ENCODE results near the gene FAM237B. TPM values are rescaled to one million over a fixed set of nuclear protein-coding genes. Genes with fewer than 3 reads are reported as not detected.
"Not testable (repeated sequence)": the region's sequence is repeated elsewhere in the genome, so short reads cannot be mapped to it uniquely, and the experiment has no call there.

The FAM237B gene
- under 0.01 TPM in 1 of 2 replicates, not detected in the other for total RNA-seq
- polyA plus RNA-seq: 0.03 TPM in 1 of 2 replicates, not detected in the other
- not detected in 2 replicates for polyA plus RNA-seq (2012)
- not detected in 2 replicates for polyA minus RNA-seq (ENCODE audit: low replicate concordance)

- peaks cover 9% of the 10 kb centered on the region for H3K27me3 ChIP-seq (ENCODE audit: control insufficient read depth, insufficient read depth, low read length)
- peak within 1 kb of the TSS; percentile 89 for H3K4me2 ChIP-seq (ENCODE audit: extremely low read depth, insufficient read depth, low read length)
- TF ChIP-seq EZH2 (IDR thresholded peaks at IDR 0.05; ENCODE audit: low read length, missing control alignments): no peak
- TF ChIP-seq CTCF (conservative IDR thresholded peaks at IDR 0.05 in 1 of 2, IDR thresholded peaks at IDR 0.05 in 1 of 2; ENCODE audit: low read depth in 1 of 2, low read length in 2 of 2): no peak
- no peak within 1 kb of the TSS for H3K9ac ChIP-seq (ENCODE audit: insufficient read depth, low read length)
- DNase-seq (ENCODE audit: low read depth in 2 of 2): peak; percentile 34 to 42
- H3K4me1 ChIP-seq (ENCODE audit: control insufficient read depth, extremely low read depth, insufficient read depth, low read length): no peaks in the 10 kb centered on the region
- H3K79me2 ChIP-seq (ENCODE audit: control insufficient read depth, insufficient read depth, low read length): no peaks in the 10 kb centered on the region
- H4K20me1 ChIP-seq (ENCODE audit: control insufficient read depth, extremely low read depth, insufficient read depth, low read length): no peaks in the 10 kb centered on the region
- peak within 1 kb of the TSS; percentile 32 to 53 (median 50) for H3K4me3 ChIP-seq (replicated peaks in 1 of 4; ENCODE audit: control extremely low read depth in 1 of 4, insufficient read depth in 1 of 4, low read depth in 3 of 4, low read length in 4 of 4)
- peak within 1 kb of the TSS; percentile 65 for H2AFZ ChIP-seq (ENCODE audit: low read length)
- no peak within 1 kb of the TSS for H3K27ac ChIP-seq (ENCODE audit: insufficient read depth, low read length)
- no peaks in the 10 kb centered on the region for H3K9me3 ChIP-seq (ENCODE audit: control insufficient read depth, insufficient read depth, low read depth, low read length)
- no peaks in the 10 kb centered on the region for H3K36me3 ChIP-seq (ENCODE audit: control insufficient read depth, insufficient read depth, low read length)
Measured at GRCh38 chr7:90320801-90321494, at the start of gene FAM237B. TSS of gene FAM237B (minus strand) at chr7:90321304. CDS start at chr7:90319748, 1,556 bp downstream.

GRCh38 chr7:90351987-90352386 is 30.9 kb upstream of the FAM237B start:
- H3K79me2 ChIP-seq (ENCODE audit: control insufficient read depth, insufficient read depth, low read length): peaks cover 38% of the 10 kb centered on the region
- H3K4me3 ChIP-seq (replicated peaks in 1 of 4; ENCODE audit: control extremely low read depth in 1 of 4, insufficient read depth in 1 of 4, low read depth in 3 of 4, low read length in 4 of 4): no peak overlapping the region
- H3K27me3 ChIP-seq (ENCODE audit: control insufficient read depth, insufficient read depth, low read length): no peaks in the 10 kb centered on the region
- H2AFZ ChIP-seq (ENCODE audit: low read length): no peak overlapping the region
- no peak overlapping the region for H3K27ac ChIP-seq (ENCODE audit: insufficient read depth, low read length)
- DNase-seq (ENCODE audit: low read depth in 2 of 2): no peak
- TF ChIP-seq EZH2 (IDR thresholded peaks at IDR 0.05; ENCODE audit: low read length, missing control alignments) (no peak), CTCF (conservative IDR thresholded peaks at IDR 0.05 in 1 of 2, IDR thresholded peaks at IDR 0.05 in 1 of 2; ENCODE audit: low read depth in 1 of 2, low read length in 2 of 2) (no peak)
- no peaks in the 10 kb centered on the region for H4K20me1 ChIP-seq (ENCODE audit: control insufficient read depth, extremely low read depth, insufficient read depth, low read length)
- no peak overlapping the region for H3K9ac ChIP-seq (ENCODE audit: insufficient read depth, low read length)
- H3K36me3 ChIP-seq (ENCODE audit: control insufficient read depth, insufficient read depth, low read length): no peaks in the 10 kb centered on the region
- no peaks in the 10 kb centered on the region for H3K9me3 ChIP-seq (ENCODE audit: control insufficient read depth, insufficient read depth, low read depth, low read length)
- H3K4me1 ChIP-seq (ENCODE audit: control insufficient read depth, extremely low read depth, insufficient read depth, low read length): no peaks in the 10 kb centered on the region
- H3K4me2 ChIP-seq (ENCODE audit: extremely low read depth, insufficient read depth, low read length): no peak overlapping the region

GRCh38 chr7:90350032-90350431 is 28.9 kb upstream of the FAM237B start:
- not testable (repeated sequence) for H3K4me2 ChIP-seq (ENCODE audit: extremely low read depth, insufficient read depth, low read length); DNase-seq (ENCODE audit: low read depth in 2 of 2); H3K4me1 ChIP-seq (ENCODE audit: control insufficient read depth, extremely low read depth, insufficient read depth, low read length); H3K9me3 ChIP-seq (ENCODE audit: control insufficient read depth, insufficient read depth, low read depth, low read length); H2AFZ ChIP-seq (ENCODE audit: low read length); H4K20me1 ChIP-seq (ENCODE audit: control insufficient read depth, extremely low read depth, insufficient read depth, low read length); H3K27me3 ChIP-seq (ENCODE audit: control insufficient read depth, insufficient read depth, low read length); H3K4me3 ChIP-seq (replicated peaks in 1 of 4; ENCODE audit: control extremely low read depth in 1 of 4, insufficient read depth in 1 of 4, low read depth in 3 of 4, low read length in 4 of 4); H3K36me3 ChIP-seq (ENCODE audit: control insufficient read depth, insufficient read depth, low read length); H3K27ac ChIP-seq (ENCODE audit: insufficient read depth, low read length); H3K9ac ChIP-seq (ENCODE audit: insufficient read depth, low read length)
- H3K79me2 ChIP-seq (ENCODE audit: control insufficient read depth, insufficient read depth, low read length): peaks cover 42% of the 10 kb centered on the region
